Activated CD4-positive, alpha-beta T cell treated with anti-CD3 and anti-CD28 coated beads, Interleukin-2, Interleukin-4, amounts not matched to agents 100 ng/mL and 50 ng/mL, durations not matched to agents 16 hours and 8 hours (primary cell): ENCODE data around the gene UBALD2.
"Not testable (repeated sequence)": the region's sequence is repeated elsewhere in the genome, so short reads cannot be mapped to it uniquely, and the experiment has no call there.

Experiments
- DNase-seq: peaks from one replicate; pipeline ENCODE4 v3.0.0-alpha.2; 2020; ENCODE audit warnings: low spot score

Gene UBALD2

GRCh38 chr17:76264755-76265623 lies at the start of gene UBALD2:
Gene UBALD2 (plus strand): TSS chr17:76265348. CDS start chr17:76265506, 158 bp downstream.
- peak; percentile 100 for DNase-seq

- no peak for DNase-seq
Observed at GRCh38 chr17:76217081-76217480, 48.1 kb upstream of the UBALD2 start.

- DNase-seq, result peak; percentile 19
Observed at GRCh38 chr17:76219670-76220383, 45.3 kb upstream of the UBALD2 start.

- DNase-seq, result no peak
Observed at GRCh38 chr17:76223802-76224201, 41.3 kb upstream of the UBALD2 start.

- DNase-seq, result not testable (repeated sequence)
Observed at GRCh38 chr17:76225373-76226086, 39.6 kb upstream of the UBALD2 start.

- DNase-seq, result not testable (repeated sequence)
Observed at GRCh38 chr17:76226749-76227148, 38.4 kb upstream of the UBALD2 start.

- no peak for DNase-seq
Observed at GRCh38 chr17:76232342-76232741, 32.8 kb upstream of the UBALD2 start.

GRCh38 chr17:76233588-76234353 lies 31.4 kb upstream of the UBALD2 start:
- DNase-seq, result no peak

GRCh38 chr17:76234354-76234679 lies 30.8 kb upstream of the UBALD2 start:
- peak; percentile 78 for DNase-seq

GRCh38 chr17:76235883-76236282 lies 29.3 kb upstream of the UBALD2 start:
- DNase-seq, result no peak

- DNase-seq, result no peak
Observed at GRCh38 chr17:76236603-76237002, 28.5 kb upstream of the UBALD2 start.

- no peak for DNase-seq
Observed at GRCh38 chr17:76237859-76238313, 27.3 kb upstream of the UBALD2 start.

GRCh38 chr17:76238847-76239537 lies 26.2 kb upstream of the UBALD2 start:
- no peak for DNase-seq

GRCh38 chr17:76239538-76240274 lies 25.4 kb upstream of the UBALD2 start:
- no peak for DNase-seq

GRCh38 chr17:76240461-76241203 lies 24.5 kb upstream of the UBALD2 start, which contains the start of gene RNF157:
Gene RNF157 (minus strand): TSS chr17:76240493. CDS start chr17:76240240, 253 bp downstream.
- DNase-seq, result no peak

- no peak for DNase-seq
Observed at GRCh38 chr17:76241204-76241538, 24.0 kb upstream of the UBALD2 start.

GRCh38 chr17:76241691-76242255 lies 23.4 kb upstream of the UBALD2 start:
- no peak for DNase-seq

- DNase-seq, result no peak
Observed at GRCh38 chr17:76243826-76244679, 21.1 kb upstream of the UBALD2 start.
